Activated T-helper 17 cell treated with anti-CD3 and anti-CD28 coated beads, Interleukin-2, amount 50 U/mL, for 72 hours (primary cell): ENCODE results near the gene PDE9A. TPM values are rescaled to one million over a fixed set of nuclear protein-coding genes. Genes with fewer than 3 reads are reported as not detected.
A peak's percentile ranks its signal among the peaks of the same experiment; 100 is the strongest.

Experiments used
- ATAC-seq: fragments of 150-1000 bp; cut with Tn5 transposase; replicated peaks from 2 replicates; pipeline ENCODE4 v1.10.0; 2021; ENCODE audit warnings: mild to moderate bottlenecking, moderate library complexity
- H3K27ac Mint-ChIP-seq: one replicate; pipeline ENCODE4 v1.8.0; 2022; ENCODE audit warnings: mixed read lengths
- H3K27me3 Mint-ChIP-seq: one replicate; pipeline ENCODE4 v1.8.0; 2022; ENCODE audit warnings: mixed read lengths
- H3K36me3 Mint-ChIP-seq: one replicate; pipeline ENCODE4 v1.8.0; 2022; ENCODE audit warnings: low read depth, mild to moderate bottlenecking, mixed read lengths
- H3K4me1 Mint-ChIP-seq: one replicate; pipeline ENCODE4 v1.8.0; 2022; ENCODE audit warnings: mixed read lengths
- H3K4me3 Mint-ChIP-seq: one replicate; pipeline ENCODE4 v1.8.0; 2022; ENCODE audit warnings: mild to moderate bottlenecking, mixed read lengths
- H3K9me3 Mint-ChIP-seq: one replicate; pipeline ENCODE4 v1.8.0; 2022; ENCODE audit warnings: mixed read lengths
- total RNA-seq, 2 donors: library from RNA; stranded (reverse); gene quantifications; one replicate each; pipeline ENCODE4 v1.2.3, GENCODE V29; 2022

PDE9A gene
- total RNA-seq, 2 donors from 2014 or later, result 0.95 to 6.9 TPM

- peaks cover 16% of the 10 kb centered on the region for H3K4me1 Mint-ChIP-seq
- H3K36me3 Mint-ChIP-seq, result no peaks in the 10 kb centered on the region
- no peak overlapping the region for H3K27ac Mint-ChIP-seq
- no peaks in the 10 kb centered on the region for H3K27me3 Mint-ChIP-seq
- H3K9me3 Mint-ChIP-seq, result no peaks in the 10 kb centered on the region
- ATAC-seq, result no peak
- H3K4me3 Mint-ChIP-seq, result no peak overlapping the region
These were observed 85.9 kb downstream of the PDE9A start for GRCh38 chr21:42739061-42739931.

DNA sequence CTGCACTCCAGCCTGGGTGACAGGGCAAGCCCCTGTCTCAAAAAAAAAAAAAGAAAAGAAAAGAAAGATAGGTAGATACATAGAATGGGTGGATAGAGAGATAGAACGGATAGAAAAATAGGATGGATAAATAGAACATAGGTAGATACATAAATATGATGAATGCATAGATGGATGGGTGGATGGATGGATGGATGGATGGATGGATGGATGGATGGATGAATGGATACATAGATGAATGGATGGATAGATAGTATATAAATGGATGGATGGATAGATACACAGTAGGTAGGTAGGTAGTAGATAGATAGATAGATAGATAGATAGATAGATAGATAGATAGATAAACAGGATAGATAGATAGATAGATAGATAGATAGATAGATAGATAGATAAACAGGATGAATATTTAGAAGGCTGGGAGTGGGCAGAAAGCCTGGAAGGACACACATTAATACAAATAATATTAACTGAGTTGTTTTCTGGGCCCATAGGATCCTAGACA, 87.0 kb downstream of the PDE9A start:
- no peak for ATAC-seq
- H3K9me3 Mint-ChIP-seq, result no peaks in the 10 kb centered on the region

DNA sequence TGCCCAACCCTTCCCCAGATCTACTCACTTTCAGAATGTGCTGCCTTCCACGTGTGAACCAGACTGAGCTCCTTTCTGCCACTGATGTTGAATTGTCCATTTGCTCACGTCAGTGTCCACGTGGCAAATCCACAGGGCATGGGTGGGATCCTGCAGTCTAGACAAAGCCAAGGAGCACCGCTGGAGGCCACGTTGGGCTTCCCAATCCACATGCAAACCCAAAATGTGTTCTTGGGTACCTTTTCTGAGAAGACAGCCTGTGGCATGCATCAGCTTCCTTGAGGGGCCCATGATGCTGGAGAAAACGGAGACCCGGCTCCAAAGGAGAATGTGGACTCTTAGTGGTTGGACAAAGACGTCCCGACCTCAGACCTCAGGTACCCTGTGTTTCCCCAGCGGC, 87.6 kb downstream of the PDE9A start:
- H3K9me3 Mint-ChIP-seq, result no peaks in the 10 kb centered on the region
- H3K27ac Mint-ChIP-seq, result no peak overlapping the region
- peaks cover 12% of the 10 kb centered on the region for H3K4me1 Mint-ChIP-seq
- H3K27me3 Mint-ChIP-seq, result no peaks in the 10 kb centered on the region
- no peaks in the 10 kb centered on the region for H3K36me3 Mint-ChIP-seq
- no peak for ATAC-seq
- H3K4me3 Mint-ChIP-seq, result no peak overlapping the region

More for the DNA sequence above, 87.0 kb downstream of the PDE9A start:
- Mint-ChIP-seq H3K27me3 (no peaks in the 10 kb centered on the region), H3K36me3 (no peaks in the 10 kb centered on the region), H3K4me3 (no peak overlapping the region), H3K4me1 (peaks cover 12% of the 10 kb centered on the region), H3K27ac (no peak overlapping the region)

GRCh38 chr21:42744520-42745445, 91.4 kb downstream of the PDE9A start:
- Mint-ChIP-seq H3K27ac (no peak overlapping the region), H3K4me1 (peaks cover 12% of the 10 kb centered on the region), H3K27me3 (no peaks in the 10 kb centered on the region), H3K36me3 (no peaks in the 10 kb centered on the region), H3K9me3 (no peaks in the 10 kb centered on the region), H3K4me3 (no peak overlapping the region)
- ATAC-seq, result no peak

DNA sequence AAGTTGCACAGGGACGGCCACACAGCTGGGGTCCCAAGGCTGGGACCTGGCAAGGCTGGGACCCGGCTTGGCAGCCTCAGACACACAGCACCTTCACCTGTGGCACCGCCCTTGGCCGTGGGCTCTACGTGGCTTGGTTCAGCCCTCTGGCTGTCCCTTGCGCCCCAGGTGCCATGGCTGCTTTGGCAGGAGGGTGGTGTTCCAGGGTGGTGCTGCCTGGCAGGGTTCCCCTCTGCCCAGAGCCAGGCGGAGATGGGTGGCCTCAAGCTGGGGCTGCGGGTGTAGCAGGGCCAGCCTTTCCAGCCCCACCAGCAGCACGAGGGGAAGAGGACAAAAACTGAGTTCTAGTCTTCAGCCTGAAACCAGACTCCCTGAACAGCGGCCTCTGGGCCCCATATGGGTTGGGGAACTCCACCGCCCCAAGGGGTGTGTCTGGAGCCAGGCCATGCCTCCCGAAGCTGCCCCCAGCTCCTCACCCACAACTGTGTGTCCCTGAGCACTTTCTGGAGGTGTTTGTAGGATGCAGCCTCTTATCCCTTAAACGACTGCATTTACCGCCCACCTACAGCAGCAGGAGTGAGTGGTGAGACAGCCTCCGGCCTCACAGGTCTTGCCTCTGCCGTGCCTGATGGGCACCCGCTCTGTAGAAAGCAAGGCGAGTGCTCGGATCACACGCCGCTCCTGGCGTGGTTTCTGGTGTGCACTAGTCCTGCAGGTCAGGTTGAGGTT, 92.3 kb downstream of the PDE9A start:
- ATAC-seq, result no peak
- Mint-ChIP-seq H3K4me3 (peak overlapping the region; percentile 76), H3K9me3 (no peaks in the 10 kb centered on the region), H3K36me3 (no peaks in the 10 kb centered on the region), H3K27ac (peak overlapping the region; percentile 92), H3K27me3 (no peaks in the 10 kb centered on the region), H3K4me1 (peaks cover 12% of the 10 kb centered on the region)

GRCh38 chr21:42746240-42746592, 92.8 kb downstream of the PDE9A start:
- H3K4me1 Mint-ChIP-seq, result peaks cover 12% of the 10 kb centered on the region
- no peaks in the 10 kb centered on the region for H3K36me3 Mint-ChIP-seq
- no peaks in the 10 kb centered on the region for H3K9me3 Mint-ChIP-seq
- H3K27me3 Mint-ChIP-seq, result no peaks in the 10 kb centered on the region
- H3K4me3 Mint-ChIP-seq, result peak overlapping the region; percentile 76
- ATAC-seq, result no peak
- peak overlapping the region; percentile 92 for H3K27ac Mint-ChIP-seq

- H3K4me3 Mint-ChIP-seq, result peak overlapping the region; percentile 76
- H3K36me3 Mint-ChIP-seq, result no peaks in the 10 kb centered on the region
- peaks cover 12% of the 10 kb centered on the region for H3K4me1 Mint-ChIP-seq
- no peaks in the 10 kb centered on the region for H3K27me3 Mint-ChIP-seq
- H3K9me3 Mint-ChIP-seq, result no peaks in the 10 kb centered on the region
- ATAC-seq, result peak; percentile 84
- H3K27ac Mint-ChIP-seq, result peak overlapping the region; percentile 92
These were observed 93.3 kb downstream of the PDE9A start for GRCh38 chr21:42746593-42747275.

DNA sequence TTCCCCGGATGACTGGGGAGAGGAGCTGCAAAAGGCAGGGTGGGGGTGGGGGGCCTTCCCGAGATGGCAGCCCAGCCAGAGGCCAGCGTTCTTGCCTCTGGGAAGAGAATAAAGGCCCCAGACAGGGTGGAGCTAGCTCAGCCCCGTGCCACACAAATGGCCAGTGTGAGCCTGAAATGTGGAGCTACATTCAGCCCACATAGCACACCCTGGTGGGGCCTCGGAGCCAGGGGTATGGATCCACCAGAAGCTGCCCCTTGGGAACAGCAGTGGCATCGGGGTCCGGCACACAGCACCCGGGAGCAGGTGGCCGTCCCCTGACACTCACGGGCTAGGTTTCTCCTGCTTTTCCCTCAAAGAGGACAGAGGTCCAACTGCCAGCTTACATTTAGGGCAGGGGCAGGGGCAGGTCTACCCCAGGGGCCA, 93.9 kb downstream of the PDE9A start:
- peak overlapping the region; percentile 76 for H3K4me3 Mint-ChIP-seq
- H3K27ac Mint-ChIP-seq, result peak overlapping the region; percentile 92
- no peak for ATAC-seq
- no peaks in the 10 kb centered on the region for H3K9me3 Mint-ChIP-seq
- no peaks in the 10 kb centered on the region for H3K36me3 Mint-ChIP-seq
- H3K4me1 Mint-ChIP-seq, result peaks cover 12% of the 10 kb centered on the region
- H3K27me3 Mint-ChIP-seq, result no peaks in the 10 kb centered on the region

- no peak for ATAC-seq
- Mint-ChIP-seq H3K4me1 (peaks cover 12% of the 10 kb centered on the region), H3K9me3 (no peaks in the 10 kb centered on the region), H3K27me3 (no peaks in the 10 kb centered on the region), H3K4me3 (no peak overlapping the region), H3K27ac (no peak overlapping the region), H3K36me3 (no peaks in the 10 kb centered on the region)
These were observed 94.4 kb downstream of the PDE9A start for GRCh38 chr21:42747746-42748351.

- peaks cover 12% of the 10 kb centered on the region for H3K4me1 Mint-ChIP-seq
- no peaks in the 10 kb centered on the region for H3K36me3 Mint-ChIP-seq
- H3K27ac Mint-ChIP-seq, result no peak overlapping the region
- ATAC-seq, result no peak
- H3K4me3 Mint-ChIP-seq, result no peak overlapping the region
- no peaks in the 10 kb centered on the region for H3K9me3 Mint-ChIP-seq
- H3K27me3 Mint-ChIP-seq, result no peaks in the 10 kb centered on the region
These were observed 95.3 kb downstream of the PDE9A start for GRCh38 chr21:42748620-42749176.

- no peak overlapping the region for H3K27ac Mint-ChIP-seq
- ATAC-seq, result no peak
- no peaks in the 10 kb centered on the region for H3K36me3 Mint-ChIP-seq
- peaks cover 12% of the 10 kb centered on the region for H3K4me1 Mint-ChIP-seq
- no peaks in the 10 kb centered on the region for H3K9me3 Mint-ChIP-seq
- no peaks in the 10 kb centered on the region for H3K27me3 Mint-ChIP-seq
- no peak overlapping the region for H3K4me3 Mint-ChIP-seq
These were observed 97.5 kb downstream of the PDE9A start for GRCh38 chr21:42750737-42751530.

DNA sequence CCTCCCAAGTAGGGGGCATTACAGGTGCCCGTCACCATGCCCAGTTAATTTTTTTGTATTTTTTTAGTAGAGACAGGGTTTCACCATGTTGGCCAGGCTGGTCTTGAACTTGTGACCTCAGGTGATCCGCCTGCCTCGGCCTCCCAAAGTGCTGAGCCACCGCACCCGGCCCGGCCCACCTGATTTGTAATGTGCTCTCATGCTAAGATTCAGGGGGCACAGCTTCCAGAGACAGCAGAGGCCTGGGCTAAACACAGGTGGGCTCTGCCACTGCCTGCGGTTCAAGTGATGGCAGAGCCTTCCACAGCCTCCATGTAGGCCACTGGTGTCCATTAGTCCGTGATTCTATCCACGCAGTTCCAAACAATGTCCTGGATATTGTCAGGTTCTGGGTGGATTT, 98.4 kb downstream of the PDE9A start:
- Mint-ChIP-seq H3K36me3 (no peaks in the 10 kb centered on the region), H3K4me3 (no peak overlapping the region)
- no peak for ATAC-seq

More for the DNA sequence above, 98.4 kb downstream of the PDE9A start:
- H3K9me3 Mint-ChIP-seq, result no peaks in the 10 kb centered on the region
- no peaks in the 10 kb centered on the region for H3K27me3 Mint-ChIP-seq
- peaks cover 3% of the 10 kb centered on the region for H3K4me1 Mint-ChIP-seq
- no peak overlapping the region for H3K27ac Mint-ChIP-seq
